MCF 10A (cell line): ENCODE data around the gene IRF1. TPM values are rescaled to one million over a fixed set of nuclear protein-coding genes. Genes with fewer than 3 reads are reported as not detected.

Source experiments
- BruUV-seq: library from RNA; stranded (reverse); fragments of 400-500 nt; replicated peaks from 2 replicates; lab custom pipeline; 2021; lab: Mats Ljungman, UMichigan
- CTCF ChIA-PET: fragments of 300-600 bp; sonication (Branson Sonifier 250); formaldehyde crosslinking; extraction: SDS; loops from one replicate; lab custom pipeline; 2021; ENCODE audit warnings: antibody characterized with exemption, inconsistent platforms; lab: Yijun Ruan, JAX
- POLR2A ChIA-PET: fragments of 300-600, 350-650 bp; sonication (Branson Sonifier 250); formaldehyde crosslinking; extraction: SDS; loops from one replicate; lab custom pipeline; 2020; ENCODE audit warnings: antibody characterized with exemption, inconsistent platforms; lab: Yijun Ruan, JAX
- DNase-seq: peaks from one replicate; pipeline ENCODE4 v3.0.0-alpha.2; 2018; ENCODE audit not compliant: unreplicated experiment
- H3K27ac Mint-ChIP-seq: one replicate; pipeline ENCODE4 v1.8.0; 2022; ENCODE audit warnings: mild to moderate bottlenecking, low read depth, mixed read lengths; ENCODE audit not compliant: unreplicated experiment
- H3K27me3 Mint-ChIP-seq: one replicate; pipeline ENCODE4 v1.8.0; 2022; ENCODE audit warnings: mixed read lengths; ENCODE audit not compliant: insufficient read depth, unreplicated experiment
- H3K36me3 Mint-ChIP-seq: one replicate; pipeline ENCODE4 v1.8.0; 2022; ENCODE audit warnings: mild to moderate bottlenecking, moderate library complexity, mixed read lengths; ENCODE audit not compliant: insufficient read depth, unreplicated experiment
- H3K4me1 Mint-ChIP-seq: one replicate; pipeline ENCODE4 v1.8.0; 2022; ENCODE audit warnings: mixed read lengths; ENCODE audit not compliant: insufficient read depth, unreplicated experiment
- H3K4me3 Mint-ChIP-seq: one replicate; pipeline ENCODE4 v1.8.0; 2022; ENCODE audit warnings: mild to moderate bottlenecking, moderate library complexity, mixed read lengths; ENCODE audit not compliant: unreplicated experiment
- H3K9me3 Mint-ChIP-seq: one replicate; pipeline ENCODE4 v1.8.0; 2022; ENCODE audit warnings: mixed read lengths; ENCODE audit not compliant: unreplicated experiment
- intact Hi-C: fragments of 100-400 bp; cut with micrococcal nuclease; formaldehyde crosslinking; loops from 2 replicates; pipeline ENCODE4 v1.14.1; 2022
- total RNA-seq: library from RNA; stranded (reverse); gene quantifications from 2 replicates; pipeline ENCODE4 v1.2.3, GENCODE V29; 2022
- TF ChIP-seq, protein P1 (sequence below): fragments of 200-600 bp; IDR thresholded peaks from one replicate; pipeline ENCODE4 v1.8.0; 2022; ENCODE audit warnings: antibody characterized with exemption, mild to moderate bottlenecking; ENCODE audit not compliant: unreplicated experiment

IRF1 gene
- total RNA-seq, 1 experiment from 2014 or later = 18.7 TPM

DNA sequence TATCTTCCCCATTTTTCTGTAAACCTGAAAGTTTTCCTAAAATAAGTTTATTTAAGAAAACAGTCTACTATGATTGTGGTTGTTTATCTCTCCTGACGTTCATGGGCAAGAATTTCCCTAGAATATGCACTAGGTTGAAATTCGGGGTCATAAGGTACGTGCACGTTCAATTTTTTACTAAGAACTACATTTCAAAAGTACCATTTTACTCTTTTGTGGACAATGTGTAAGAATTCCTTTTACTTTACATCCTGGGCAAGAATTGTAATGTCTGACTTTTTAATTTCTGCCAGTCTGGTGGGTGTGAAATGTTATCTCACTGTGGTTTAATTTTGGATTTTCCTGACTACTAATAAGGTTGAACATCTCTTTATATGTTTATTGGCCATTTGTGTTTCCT, 40.4 kb upstream of the IRF1 start:
- Mint-ChIP-seq H3K27me3 (peaks cover 68% of the 10 kb centered on the region), H3K4me3 (no peak overlapping the region), H3K9me3 (no peaks in the 10 kb centered on the region), H3K36me3 (no peaks in the 10 kb centered on the region), H3K27ac (no peak overlapping the region), H3K4me1 (no peaks in the 10 kb centered on the region)
- no TSS peak for BruUV-seq
- intact Hi-C loops = no loop called here
- POLR2A ChIA-PET = interaction anchor here (0.6 to 1.0 kb wide), 2 partner anchors 20 to 26 kb away, joined by 3 read pairs; partner anchors contain the start of gene RAD50
- CTCF ChIA-PET = interaction anchor here (1.3 kb wide), 1 partner anchor 145 kb away, joined by 4 read pairs; no protein-coding TSS in a partner anchor
- TF ChIP-seq, protein P1, sequence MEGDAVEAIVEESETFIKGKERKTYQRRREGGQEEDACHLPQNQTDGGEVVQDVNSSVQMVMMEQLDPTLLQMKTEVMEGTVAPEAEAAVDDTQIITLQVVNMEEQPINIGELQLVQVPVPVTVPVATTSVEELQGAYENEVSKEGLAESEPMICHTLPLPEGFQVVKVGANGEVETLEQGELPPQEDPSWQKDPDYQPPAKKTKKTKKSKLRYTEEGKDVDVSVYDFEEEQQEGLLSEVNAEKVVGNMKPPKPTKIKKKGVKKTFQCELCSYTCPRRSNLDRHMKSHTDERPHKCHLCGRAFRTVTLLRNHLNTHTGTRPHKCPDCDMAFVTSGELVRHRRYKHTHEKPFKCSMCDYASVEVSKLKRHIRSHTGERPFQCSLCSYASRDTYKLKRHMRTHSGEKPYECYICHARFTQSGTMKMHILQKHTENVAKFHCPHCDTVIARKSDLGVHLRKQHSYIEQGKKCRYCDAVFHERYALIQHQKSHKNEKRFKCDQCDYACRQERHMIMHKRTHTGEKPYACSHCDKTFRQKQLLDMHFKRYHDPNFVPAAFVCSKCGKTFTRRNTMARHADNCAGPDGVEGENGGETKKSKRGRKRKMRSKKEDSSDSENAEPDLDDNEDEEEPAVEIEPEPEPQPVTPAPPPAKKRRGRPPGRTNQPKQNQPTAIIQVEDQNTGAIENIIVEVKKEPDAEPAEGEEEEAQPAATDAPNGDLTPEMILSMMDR = no peak
- no peak for DNase-seq

DNA sequence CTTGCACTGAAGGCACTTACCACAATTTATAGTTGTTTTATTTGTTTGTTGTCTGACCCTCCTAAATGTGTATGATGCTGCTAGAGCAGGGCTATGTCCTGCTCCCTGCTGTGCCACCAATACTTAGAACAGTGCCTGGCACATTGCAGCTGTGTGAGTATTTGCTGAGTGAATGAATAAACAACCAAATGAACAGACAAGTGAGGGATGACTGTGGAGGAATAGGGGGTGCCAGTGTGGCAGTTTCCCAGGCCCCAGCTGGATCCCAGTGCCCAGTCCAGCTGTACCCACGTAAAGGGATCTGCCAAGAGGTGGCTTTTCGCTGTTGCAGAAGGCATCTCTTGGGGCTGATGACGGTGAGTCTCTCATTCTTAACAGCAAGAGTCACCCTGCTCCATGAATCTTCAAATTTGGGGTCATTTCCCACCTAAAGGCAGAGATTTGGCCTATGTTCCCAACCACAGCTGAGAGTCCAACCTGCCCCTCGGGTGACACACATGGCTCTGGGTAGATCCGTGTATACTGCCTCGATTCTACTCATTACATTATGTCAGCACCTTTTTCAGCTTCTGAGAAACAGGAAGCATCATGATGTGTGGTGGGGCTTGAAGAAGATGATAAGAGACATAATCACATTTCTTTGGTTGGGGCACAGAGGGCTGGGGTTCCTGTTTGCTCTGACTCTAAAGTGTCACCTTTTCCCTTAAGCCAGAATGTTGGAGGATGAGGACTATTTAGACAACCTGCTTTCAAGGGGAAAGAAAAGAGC, 38.5 kb upstream of the IRF1 start:
- Mint-ChIP-seq H3K36me3 (no peaks in the 10 kb centered on the region), H3K4me1 (no peaks in the 10 kb centered on the region), H3K27ac (no peak overlapping the region), H3K4me3 (no peak overlapping the region), H3K27me3 (peaks cover 49% of the 10 kb centered on the region), H3K9me3 (no peaks in the 10 kb centered on the region)
- TF ChIP-seq, protein P1 = no peak
- no TSS peak for BruUV-seq
- intact Hi-C loops = no loop called here
- ChIA-PET POLR2A (interaction anchor here (0.6 to 0.7 kb wide), 2 partner anchors 19 to 140 kb away, joined by 3 read pairs; no protein-coding TSS in a partner anchor), CTCF (interaction anchor here (0.6 to 3.5 kb wide), 7 partner anchors 8 to 253 kb away, joined by 3 to 54 read pairs (median 4); no protein-coding TSS in a partner anchor)
- DNase-seq = no peak

DNA sequence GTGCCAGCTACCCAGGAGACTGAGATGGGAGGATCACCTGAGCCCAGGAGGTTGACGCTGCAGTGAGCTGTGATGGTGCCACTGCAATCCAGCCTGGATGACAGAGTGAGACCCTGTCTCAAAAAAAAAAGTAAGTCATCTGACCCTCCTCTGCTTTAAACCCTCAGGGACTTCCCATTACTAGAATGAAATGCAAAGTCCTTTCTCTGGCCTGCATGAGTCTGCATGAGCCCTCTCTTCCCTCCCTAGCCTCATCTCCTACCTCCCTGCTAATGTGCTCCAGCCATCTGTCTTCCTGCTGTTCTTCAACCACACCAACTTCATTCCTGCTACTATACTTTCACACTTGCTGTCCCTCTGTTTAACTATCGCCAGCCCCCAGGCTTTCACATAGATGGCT, 37.4 kb upstream of the IRF1 start:
- ChIA-PET CTCF (interaction anchor here (0.6 to 3.5 kb wide), 23 partner anchors 9 to 363 kb away, joined by 3 to 54 read pairs (median 6); partner anchors contain the start of gene RAD50), POLR2A (no interaction called here)
- H3K4me3 Mint-ChIP-seq = no peak overlapping the region
- BruUV-seq = no TSS peak
- no peaks in the 10 kb centered on the region for H3K36me3 Mint-ChIP-seq
- DNase-seq = no peak
- TF ChIP-seq, protein P1 = no peak
- no peaks in the 10 kb centered on the region for H3K9me3 Mint-ChIP-seq
- H3K4me1 Mint-ChIP-seq = no peaks in the 10 kb centered on the region
- H3K27me3 Mint-ChIP-seq = peaks cover 39% of the 10 kb centered on the region
- intact Hi-C loops = no loop called here
- H3K27ac Mint-ChIP-seq = no peak overlapping the region

DNA sequence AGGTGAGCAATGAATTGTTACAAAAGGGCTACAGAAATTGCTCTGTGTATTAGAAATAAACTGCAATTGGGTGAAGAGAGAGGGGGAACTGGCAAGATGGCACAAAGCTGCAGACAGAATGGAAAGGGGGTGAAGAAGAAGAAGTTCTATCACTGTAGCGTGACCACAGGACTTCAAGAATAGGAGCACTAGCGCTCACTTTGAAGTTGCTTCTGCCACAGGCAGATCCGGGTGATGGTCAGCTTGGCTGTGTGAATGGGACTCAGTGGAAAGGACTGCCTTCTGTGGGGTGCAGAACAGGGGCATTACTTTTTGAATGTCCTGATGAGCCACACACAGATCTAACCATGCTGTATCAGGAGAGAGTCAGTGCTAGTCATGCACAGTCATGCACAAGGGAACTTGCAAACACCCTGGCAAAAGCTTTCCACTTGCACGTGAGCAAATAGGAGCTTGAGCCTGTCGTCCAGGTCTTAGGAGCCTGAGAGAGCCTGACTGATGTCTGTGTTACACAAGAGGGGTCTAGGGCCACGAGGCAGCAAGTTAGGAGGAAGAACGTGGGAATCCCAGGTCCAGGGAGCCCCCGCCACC, 36.5 kb upstream of the IRF1 start:
- Mint-ChIP-seq H3K4me1 (no peaks in the 10 kb centered on the region), H3K27me3 (peaks cover 29% of the 10 kb centered on the region), H3K27ac (no peak overlapping the region), H3K36me3 (no peaks in the 10 kb centered on the region), H3K4me3 (no peak overlapping the region), H3K9me3 (peaks cover 5% of the 10 kb centered on the region)
- CTCF ChIA-PET = interaction anchor here (0.6 to 3.5 kb wide), 52 partner anchors 10 to 416 kb away, joined by 3 to 54 read pairs (median 4); partner anchors contain the start of gene RAD50
- intact Hi-C loops = loop anchor here (1.0 kb wide), 4 partner anchors 187 to 356 kb away; partner anchors contain the start of genes GDF9 and UQCRQ
- no peak for DNase-seq
- POLR2A ChIA-PET = interaction anchor here (0.8 to 1.2 kb wide), 5 partner anchors 17 to 76 kb away, joined by 3 to 4 read pairs (median 3); partner anchors contain the start of gene RAD50
- BruUV-seq = no TSS peak
- TF ChIP-seq, protein P1 = no peak
